Stimulated activated CD4-positive, alpha-beta T cell treated with anti-CD3 and anti-CD28 coated beads, Interleukin-1b, Interleukin-23, amount 100 ng/mL, for 48 hours (primary cell): ENCODE data around the gene METTL16.

Experiments
- DNase-seq: peaks from one replicate; pipeline ENCODE4 v3.0.0-alpha.2; 2020

The METTL16 gene

DNA sequence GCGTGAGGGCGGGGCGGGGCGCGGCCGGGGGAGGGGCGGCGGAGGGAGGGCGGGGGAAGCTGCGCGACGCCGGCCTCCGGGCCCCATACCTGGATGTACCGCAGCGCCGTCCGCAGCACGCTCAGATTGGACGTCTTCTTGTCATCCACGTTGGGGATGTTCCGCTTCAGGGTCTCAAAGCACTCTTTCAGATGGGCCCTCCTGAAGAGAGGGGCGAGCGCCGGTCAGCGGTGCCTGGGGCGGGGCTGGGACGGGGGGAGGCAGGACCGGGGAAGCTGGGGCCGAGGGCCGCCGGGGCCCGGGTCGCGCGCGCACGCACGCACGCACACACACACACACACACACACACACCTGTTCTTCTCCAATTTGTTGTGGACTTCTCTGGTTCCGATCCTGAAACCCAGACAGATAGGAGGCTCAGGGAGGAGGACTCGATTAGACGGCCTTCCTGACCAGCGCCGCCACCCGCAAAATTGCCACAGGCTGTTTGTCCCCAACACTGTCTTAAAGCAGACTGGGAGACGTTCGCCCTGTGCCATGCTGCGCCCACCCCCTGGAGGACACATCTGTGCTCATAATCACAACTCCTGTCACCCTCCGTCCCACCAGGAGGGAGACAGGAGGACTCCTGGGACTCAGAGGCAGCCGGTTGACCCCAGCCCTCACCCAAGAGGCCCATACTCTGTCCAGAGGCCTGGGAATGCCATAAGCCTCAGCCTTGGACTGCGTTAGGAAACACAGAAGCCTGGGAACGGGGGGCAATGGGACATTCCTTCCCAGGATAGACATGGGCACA lies 117.5 kb downstream of the METTL16 start:
- no peak for DNase-seq

DNA sequence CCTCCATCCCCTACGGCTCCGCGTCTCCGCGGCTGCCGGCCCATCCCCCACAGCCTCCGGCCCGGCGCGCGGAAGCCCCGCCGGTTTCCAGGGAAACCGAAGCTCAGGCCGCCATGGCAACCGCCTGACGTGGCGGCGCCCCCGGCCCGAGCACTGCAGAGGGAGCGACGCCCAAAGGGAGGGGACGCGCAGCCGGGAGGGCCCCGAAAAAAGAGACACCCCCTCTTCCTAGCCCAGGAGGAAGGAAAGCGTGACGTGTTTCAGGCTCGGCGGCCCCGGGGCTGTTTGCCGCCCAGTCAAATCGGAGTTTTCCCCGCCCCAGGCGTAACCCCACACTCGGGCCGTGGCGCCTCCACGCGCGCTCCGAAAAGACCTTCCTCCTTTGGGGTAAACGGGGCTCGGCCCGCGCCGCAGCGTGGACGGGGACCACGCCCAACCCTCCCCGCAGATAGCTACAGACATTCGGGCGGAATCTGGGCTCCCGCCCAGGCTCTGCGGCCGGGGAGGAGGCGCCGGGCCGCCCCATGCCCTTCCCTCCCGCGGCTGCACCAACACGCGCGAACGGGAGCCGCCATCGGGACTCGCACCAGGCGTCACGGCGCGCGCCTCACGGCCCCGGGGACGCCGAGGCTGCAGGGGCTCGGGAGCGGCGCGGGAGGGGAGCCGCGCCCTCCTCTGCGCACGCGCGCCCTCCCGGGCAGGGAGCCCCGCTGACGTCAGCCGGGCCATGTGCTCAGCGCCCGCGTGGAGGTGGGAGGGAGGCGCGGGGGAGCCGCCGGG lies 118.3 kb downstream of the METTL16 start:
- DNase-seq, result peak; percentile 91

GRCh38 chr17:2392252-2393173 lies 119.2 kb downstream of the METTL16 start:
- peak; percentile 98 for DNase-seq

- DNase-seq, result no peak
Observed at GRCh38 chr17:2391597-2392251, 120.0 kb downstream of the METTL16 start.

GRCh38 chr17:2390199-2390836 lies 121.4 kb downstream of the METTL16 start:
- no peak for DNase-seq

DNA sequence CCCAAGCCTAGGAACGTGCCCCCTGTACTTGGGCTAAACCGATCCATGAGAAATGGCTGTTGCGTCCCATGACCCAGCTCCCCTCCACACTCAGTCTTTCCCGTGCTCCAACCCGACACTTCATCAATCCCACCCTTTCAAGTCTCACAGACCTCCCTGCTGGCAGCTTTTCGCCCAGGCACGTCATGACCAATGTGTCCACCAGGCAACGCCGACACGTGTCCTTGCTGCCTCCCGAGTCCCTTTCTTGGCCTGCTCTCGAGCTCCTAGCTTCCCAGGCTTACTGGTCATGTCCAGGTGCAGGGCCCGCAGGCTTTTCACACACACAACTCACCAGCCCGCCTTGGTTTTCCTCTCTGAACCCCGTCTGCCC lies 123.0 kb downstream of the METTL16 start:
- no peak for DNase-seq

DNA sequence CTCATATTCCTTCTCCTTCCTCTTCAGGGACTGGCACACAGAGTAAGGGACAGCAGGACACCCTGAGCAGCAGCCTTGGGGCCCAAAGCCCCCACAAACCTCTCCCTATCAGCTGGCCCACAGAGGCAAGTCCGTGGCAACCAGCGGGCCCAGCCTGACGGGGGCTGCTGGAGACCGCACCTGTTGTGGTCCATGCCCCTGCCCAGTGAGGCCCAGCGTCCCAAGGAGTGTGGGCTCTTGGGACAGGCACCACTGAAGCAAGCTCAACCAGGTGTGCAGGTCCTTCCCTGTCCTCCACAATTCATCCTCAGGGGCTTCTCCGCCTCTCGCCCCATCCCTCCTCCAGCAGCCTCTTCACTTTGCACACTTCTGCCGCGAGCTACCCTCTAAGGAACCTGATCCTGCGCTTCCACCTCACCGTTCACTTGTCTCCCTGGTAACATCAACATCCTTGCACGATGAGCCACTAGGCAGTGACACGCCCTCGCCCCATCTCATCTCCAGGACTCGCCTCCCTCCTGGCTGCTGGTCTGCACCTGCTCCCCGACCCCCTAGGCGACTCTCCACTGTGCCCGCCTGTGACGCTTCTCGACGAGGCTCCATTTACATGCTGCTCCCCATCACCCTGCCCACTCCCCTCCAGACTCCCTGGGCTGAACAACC lies 123.5 kb downstream of the METTL16 start:
- DNase-seq, result no peak

- DNase-seq, result no peak
Observed at GRCh38 chr17:2387086-2388019, 124.3 kb downstream of the METTL16 start.

GRCh38 chr17:2386400-2387085 lies 125.1 kb downstream of the METTL16 start:
- DNase-seq, result no peak

DNA sequence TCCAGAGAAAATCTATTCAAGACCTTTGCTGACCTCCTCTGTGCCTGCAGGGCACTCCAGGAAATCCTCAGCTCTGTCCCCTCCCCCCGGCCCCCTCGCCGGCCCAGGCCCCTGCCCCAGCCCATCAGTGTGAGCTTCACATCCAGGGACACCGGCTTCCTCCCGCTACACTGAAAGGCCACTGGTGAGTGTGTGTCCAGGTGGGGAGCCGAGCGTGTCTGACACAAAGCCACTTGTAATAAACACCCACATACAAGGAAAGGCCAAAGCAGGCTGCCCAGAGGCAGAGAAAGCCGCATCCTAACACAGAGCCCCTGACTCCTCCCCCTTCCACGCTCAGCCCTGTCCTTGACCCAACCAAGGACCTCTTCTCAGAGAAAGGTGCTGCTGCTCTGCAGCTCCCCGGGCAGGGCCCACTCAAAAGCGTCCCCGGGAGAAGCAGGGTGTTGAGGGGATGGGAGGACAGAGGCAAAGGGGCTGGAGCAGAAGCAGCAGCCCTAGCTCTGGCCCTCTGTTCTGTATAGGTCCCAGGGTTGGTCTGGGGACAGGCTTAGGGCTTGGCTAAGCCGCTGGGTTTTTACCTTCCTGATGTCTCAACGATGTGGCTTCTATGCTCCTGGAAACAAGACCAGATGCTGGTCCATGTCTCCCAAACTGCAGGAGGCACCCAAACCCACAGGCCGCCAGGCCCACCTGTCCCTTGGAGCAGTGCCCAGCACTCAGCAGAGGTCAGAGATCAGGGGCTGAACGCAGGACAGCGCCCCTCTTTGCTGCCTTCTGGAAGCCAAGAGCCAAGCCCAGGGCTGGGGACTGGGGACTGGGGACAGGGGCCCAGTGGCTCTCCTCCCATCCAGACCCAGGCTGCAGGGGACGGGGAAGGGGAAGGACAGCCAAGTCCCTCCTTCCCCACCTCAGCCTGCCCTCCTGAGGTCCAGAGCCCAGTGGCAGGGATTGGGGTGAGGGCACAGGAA lies 126.2 kb downstream of the METTL16 start:
- DNase-seq, result no peak

DNA sequence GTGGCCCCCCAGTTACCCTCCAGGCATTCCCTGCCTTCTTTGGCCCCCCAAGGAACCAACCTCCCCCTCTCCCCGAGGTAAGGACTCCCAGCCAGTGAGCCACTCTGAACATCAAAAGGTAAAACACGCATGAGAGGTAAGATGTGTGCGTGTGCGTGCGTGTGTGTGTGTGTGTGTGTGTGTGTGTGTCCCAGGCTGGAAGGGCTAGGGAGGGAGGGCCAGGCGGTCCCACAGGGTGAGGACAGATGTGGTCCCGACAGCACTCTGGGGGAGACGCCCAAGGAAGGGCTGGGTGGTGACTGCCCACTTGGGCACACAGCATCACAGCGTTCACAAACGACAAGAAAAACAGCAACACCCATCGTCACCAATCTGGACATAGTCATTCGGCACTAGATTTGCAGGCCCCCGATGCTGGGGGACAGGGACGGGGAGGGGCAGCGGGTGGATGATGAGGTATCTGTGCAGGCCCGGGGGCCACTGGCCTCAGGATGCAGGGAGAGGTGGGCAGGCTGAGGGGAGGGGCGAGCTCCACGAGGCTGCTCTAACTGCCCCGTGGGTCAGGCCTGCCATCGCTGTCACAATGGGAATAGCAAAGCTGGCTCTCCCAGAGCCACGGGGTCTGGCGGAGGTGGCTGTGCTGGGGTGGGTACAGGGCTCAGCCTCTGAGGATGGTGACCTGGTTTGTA lies 127.1 kb downstream of the METTL16 start:
- DNase-seq, result no peak

GRCh38 chr17:2383628-2384167 lies 128.0 kb downstream of the METTL16 start:
- no peak for DNase-seq

- no peak for DNase-seq
Observed at GRCh38 chr17:2380950-2381649, 130.6 kb downstream of the METTL16 start.

DNA sequence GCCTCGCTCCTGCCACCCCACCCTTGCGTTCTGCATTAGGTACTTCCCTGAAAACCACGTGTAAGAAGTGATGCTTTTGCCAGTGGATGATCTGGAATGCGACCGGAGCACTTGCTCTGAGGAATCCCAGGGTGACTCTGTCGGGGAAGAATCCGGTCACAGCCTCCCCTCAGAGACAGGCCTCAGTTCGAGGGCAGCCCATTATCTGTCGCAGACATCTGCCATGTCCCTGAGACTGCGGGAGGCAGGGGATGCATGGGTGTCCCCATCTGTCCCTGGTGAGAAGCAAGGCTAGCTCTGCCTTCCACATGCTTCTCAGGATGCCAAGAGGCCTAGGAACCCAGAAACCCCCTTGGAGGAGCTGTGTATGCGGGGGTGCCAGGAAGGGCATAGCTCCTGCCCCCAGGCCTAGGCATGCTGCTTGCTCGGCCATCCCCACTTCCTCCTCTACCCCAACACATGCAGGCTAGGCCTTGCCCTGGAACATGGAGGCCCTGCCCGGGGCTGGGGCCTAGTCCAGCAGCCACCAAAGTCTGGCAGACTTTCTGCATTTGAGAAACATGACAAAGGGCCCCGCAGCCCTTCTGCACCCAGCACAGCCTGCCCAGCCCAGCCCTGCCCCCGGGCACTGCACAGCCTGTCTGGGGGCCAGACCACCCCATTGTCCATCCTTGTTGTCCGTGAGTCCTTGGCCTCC lies 131.3 kb downstream of the METTL16 start:
- no peak for DNase-seq

GRCh38 chr17:2379489-2380225 lies 132.0 kb downstream of the METTL16 start:
- DNase-seq, result no peak

DNA sequence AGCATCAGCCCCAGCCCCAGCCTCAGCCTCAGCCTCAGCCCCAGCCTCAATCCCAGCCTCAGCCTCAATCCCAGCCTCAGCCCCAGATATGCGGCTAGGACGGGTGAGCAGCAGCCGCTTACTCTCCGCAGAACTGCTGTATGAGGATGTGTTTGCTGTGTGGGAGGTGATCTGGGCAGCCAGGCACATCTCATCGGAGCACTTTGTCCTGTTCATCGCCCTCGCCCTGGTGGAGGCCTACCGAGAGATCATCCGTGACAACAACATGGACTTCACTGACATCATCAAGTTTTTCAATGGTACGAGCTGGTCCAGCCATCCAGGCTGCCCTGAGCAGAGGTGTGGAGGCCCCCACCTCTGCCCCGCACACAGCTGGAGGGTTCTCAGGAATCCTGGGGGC lies 132.8 kb downstream of the METTL16 start:
- DNase-seq, result no peak
